Measurements from ENCODE around the gene PTPN4.
"Not testable (repeated sequence)": the region's sequence is repeated elsewhere in the genome, so short reads cannot be mapped to it uniquely, and the experiment has no call there.

Gene PTPN4

GRCh38 chr2:119801040-119801439 is 41.3 kb downstream of the PTPN4 start:
- in situ Hi-C loops (cut with MboI; ENCODE audit: low sequenced_read_pairs), result no loop called here

- in situ Hi-C loops (cut with MboI; ENCODE audit: low sequenced_read_pairs), result not testable (repeated sequence)
Observed at GRCh38 chr2:119801989-119802388, 42.3 kb downstream of the PTPN4 start.

- in situ Hi-C loops (cut with MboI; ENCODE audit: low sequenced_read_pairs), result no loop called here
Observed at GRCh38 chr2:119803101-119803500, 43.4 kb downstream of the PTPN4 start.

- in situ Hi-C loops (cut with MboI; ENCODE audit: low sequenced_read_pairs), result not testable (repeated sequence)
Observed at GRCh38 chr2:119804409-119804808, 44.7 kb downstream of the PTPN4 start.

- in situ Hi-C loops (cut with MboI; ENCODE audit: low sequenced_read_pairs), result no loop called here
Observed at GRCh38 chr2:119808516-119809147, 48.9 kb downstream of the PTPN4 start.

GRCh38 chr2:119809339-119810048 is 49.8 kb downstream of the PTPN4 start:
- in situ Hi-C loops (cut with MboI; ENCODE audit: low sequenced_read_pairs), result no loop called here

GRCh38 chr2:119810049-119810630 is 50.4 kb downstream of the PTPN4 start:
- in situ Hi-C loops (cut with MboI; ENCODE audit: low sequenced_read_pairs), result no loop called here

- in situ Hi-C loops (cut with MboI; ENCODE audit: low sequenced_read_pairs), result no loop called here
Observed at GRCh38 chr2:119814216-119814615, 54.5 kb downstream of the PTPN4 start.

GRCh38 chr2:119818792-119819191 is 59.1 kb downstream of the PTPN4 start:
- in situ Hi-C loops (cut with MboI; ENCODE audit: low sequenced_read_pairs), result no loop called here

- in situ Hi-C loops (cut with MboI; ENCODE audit: low sequenced_read_pairs), result no loop called here
Observed at GRCh38 chr2:119819846-119820245, 60.1 kb downstream of the PTPN4 start.

GRCh38 chr2:119820275-119820674 is 60.6 kb downstream of the PTPN4 start:
- in situ Hi-C loops (cut with MboI; ENCODE audit: low sequenced_read_pairs), result no loop called here

- in situ Hi-C loops (cut with MboI; ENCODE audit: low sequenced_read_pairs), result no loop called here
Observed at GRCh38 chr2:119821266-119821665, 61.5 kb downstream of the PTPN4 start.

GRCh38 chr2:119823734-119824334 is 64.1 kb downstream of the PTPN4 start:
- in situ Hi-C loops (cut with MboI; ENCODE audit: low sequenced_read_pairs), result no loop called here

GRCh38 chr2:119826370-119826961 is 66.7 kb downstream of the PTPN4 start:
- in situ Hi-C loops (cut with MboI; ENCODE audit: low sequenced_read_pairs), result no loop called here

- in situ Hi-C loops (cut with MboI; ENCODE audit: low sequenced_read_pairs), result no loop called here
Observed at GRCh38 chr2:119827866-119828507, 68.3 kb downstream of the PTPN4 start.

GRCh38 chr2:119836455-119837142 is 76.9 kb downstream of the PTPN4 start:
- in situ Hi-C loops (cut with MboI; ENCODE audit: low sequenced_read_pairs), result no loop called here

- in situ Hi-C loops (cut with MboI; ENCODE audit: low sequenced_read_pairs), result no loop called here
Observed at GRCh38 chr2:119837350-119837749, 77.6 kb downstream of the PTPN4 start.

GRCh38 chr2:119837759-119838158 is 78.0 kb downstream of the PTPN4 start:
- in situ Hi-C loops (cut with MboI; ENCODE audit: low sequenced_read_pairs), result no loop called here

- in situ Hi-C loops (cut with MboI; ENCODE audit: low sequenced_read_pairs), result no loop called here
Observed at GRCh38 chr2:119838179-119838578, 78.5 kb downstream of the PTPN4 start.

GRCh38 chr2:119841550-119841949 is 81.8 kb downstream of the PTPN4 start:
- in situ Hi-C loops (cut with MboI; ENCODE audit: low sequenced_read_pairs), result no loop called here
